GM12878 (cell line): Measurements from ENCODE around the gene BTBD9. TPM values are rescaled to one million over a fixed set of nuclear protein-coding genes. Genes with fewer than 3 reads are reported as not detected.

Source experiments
- ATAC-seq: fragments of 200-7000 bp; cut with Tn5 transposase; 3 replicates; pipeline ENCODE4 v1.9.1; 2020; ENCODE audit warnings: mild to moderate bottlenecking, moderate library complexity
- BruUV-seq: library from RNA; stranded (reverse); fragments of 400-500 nt; replicated peaks from 2 replicates; lab custom pipeline; 2021; lab: Mats Ljungman, UMichigan
- CTCF ChIA-PET: fragments of 300-600 bp; sonication (Branson Sonifier 250); formaldehyde crosslinking; extraction: SDS; loops from one replicate; lab custom pipeline; 2021; ENCODE audit warnings: inconsistent platforms; lab: Yijun Ruan, JAX
- POLR2A ChIA-PET: fragments of 350-600 bp; formaldehyde crosslinking; extraction: SDS; loops from one replicate; lab custom pipeline; 2021; ENCODE audit warnings: inconsistent platforms; lab: Charles Lee
- RAD21 ChIA-PET: fragments of 300-600 bp; sonication (Branson Sonifier 250); formaldehyde crosslinking; loops from one replicate; lab custom pipeline; 2023; ENCODE audit warnings: antibody characterized with exemption; ENCODE audit not compliant: unreplicated experiment; lab: Charles Lee
- SMC1A ChIA-PET: fragments of 300-600 bp; sonication (Branson Sonifier 250); formaldehyde crosslinking; loops from one replicate; lab custom pipeline; 2023; ENCODE audit not compliant: unreplicated experiment, uncharacterized antibody; lab: Charles Lee
- DNase-seq: peaks from one replicate; pipeline ENCODE4 v3.0.0-alpha.2; 2011; ENCODE audit warnings: low read depth, low spot score
- FAIRE-seq: peaks from 3 replicates; lab custom pipeline; 2011; peaks lifted over from hg19 to GRCh38; lab: Jason Lieb, UNC
- H2AFZ ChIP-seq: 2 replicates; pipeline ENCODE4 v1.6.0; 2011; ENCODE audit warnings: low read depth, low read length, control low read depth; ENCODE audit not compliant: control insufficient read depth
- H3K27ac ChIP-seq: 2 replicates; pipeline ENCODE4 v1.5.1; 2011; ENCODE audit warnings: control low read depth; ENCODE audit not compliant: control insufficient read depth, insufficient read depth
- H3K27me3 ChIP-seq, 2 experiments: replicated peaks in 1 of 2; 2 replicates each; pipeline versions ENCODE4 v1.6.0 to v1.6.1; 2011; ENCODE audit warnings: low read length in 1 of 2; ENCODE audit not compliant: control insufficient read depth in 2 of 2, insufficient read depth in 2 of 2
- H3K36me3 ChIP-seq, 2 experiments: 2 replicates each; pipeline ENCODE4 v1.5.1; 2011; ENCODE audit warnings: low read length in 1 of 2; ENCODE audit not compliant: control insufficient read depth in 2 of 2, insufficient read depth in 2 of 2
- H3K4me1 ChIP-seq: 2 replicates; pipeline ENCODE4 v1.6.1; 2011; ENCODE audit warnings: mild to moderate bottlenecking, low read length, moderate library complexity, mixed read lengths; ENCODE audit not compliant: control insufficient read depth, insufficient read depth
- H3K4me2 ChIP-seq: 2 replicates; pipeline ENCODE4 v1.6.0; 2011; ENCODE audit warnings: control low read depth; ENCODE audit not compliant: control insufficient read depth, insufficient read depth
- H3K4me3 ChIP-seq: fragments of 200-600 bp; sonication (generic); 2 replicates; pipeline ENCODE4 v1.5.1; 2016
- H3K79me2 ChIP-seq: 2 replicates; pipeline ENCODE4 v1.6.0; 2011; ENCODE audit warnings: low read length; ENCODE audit not compliant: control insufficient read depth, insufficient read depth
- H3K9ac ChIP-seq: 2 replicates; pipeline ENCODE4 v1.8.0; 2011; ENCODE audit warnings: low read length, control low read depth, mixed read lengths; ENCODE audit not compliant: control insufficient read depth, insufficient read depth
- H3K9me3 ChIP-seq: replicated peaks from 3 replicates; pipeline ENCODE4 v1.5.1; 2011; ENCODE audit warnings: mild to moderate bottlenecking, low read length; ENCODE audit not compliant: control insufficient read depth, insufficient read depth
- H4K20me1 ChIP-seq: 2 replicates; pipeline ENCODE4 v1.6.0; 2011; ENCODE audit not compliant: control insufficient read depth, insufficient read depth
- EZH2 ChIP-seq: IDR thresholded peaks from 2 replicates; pipeline ENCODE4 v1.6.1; 2012; ENCODE audit warnings: low read depth, mild to moderate bottlenecking, control low read depth, inconsistent platforms, low read length, borderline replicate concordance; ENCODE audit not compliant: control insufficient read depth
- MYC ChIP-seq: IDR thresholded peaks from 2 replicates; pipeline ENCODE4 v1.6.1; 2011; ENCODE audit warnings: mild to moderate bottlenecking, low read length, moderate library complexity, inconsistent platforms; ENCODE audit not compliant: insufficient read depth, insufficient replicate concordance, insufficient read length, severe bottlenecking
- WGBS: methylation state at CpG from one replicate; pipeline ENCODE4 v1.1.6; 2016; ENCODE audit warnings: low lambda C conversion rate; ENCODE audit not compliant: insufficient replicate concordance, insufficient coverage; ENCODE audit errors: missing lambda C conversion rate; 5-methylcytosine and 5-hydroxymethylcytosine counted together
- in situ Hi-C: fragments of 300-500 bp; cut with MboI; formaldehyde crosslinking; loops from 9 replicates; pipeline ENCODE4 v1.14.3; 2018; ENCODE audit warnings: mixed read lengths
- intact Hi-C: fragments of 100-400 bp; cut with micrococcal nuclease; formaldehyde crosslinking; loops from one replicate; pipeline ENCODE4 v1.14.2; 2022; ENCODE audit not compliant: unreplicated experiment
- polyA plus RNA-seq, 11 experiments: library from polyadenylated mRNA; depleted of rRNA in 4 of 11; unstranded in 6 of 11; stranded (reverse) in 5 of 11; fragments of >200 nt; fragmentation: Nextera tagmentation in 4 of 11; fragmentation: Illumina TruSeq in 1 of 11; extraction: Ambion mirVana in 4 of 11; extraction: Trizol in 1 of 11; gene quantifications; 1 replicate in 1 of 11; 2 replicates in 10 of 11; pipeline versions ENCODE4 v1.2.1 to v1.2.3, GENCODE V29; 2011 to 2016; ENCODE audit warnings: inconsistent platforms in 2 of 11, missing spikeins in 2 of 11, low read depth in 1 of 11
- total RNA-seq, 4 experiments: library from RNA; depleted of rRNA in 3 of 4; stranded (reverse); fragments of >200 nt in 3 of 4; fragmentation: Illumina TruSeq in 1 of 4; extraction: Trizol in 1 of 4; gene quantifications; 2 replicates each; pipeline versions ENCODE4 v1.2.1 to v1.2.3, GENCODE V29; 2013 to 2021
- TF ChIP-seq, protein P1 (sequence below): fragments of 150-350 bp; IDR thresholded peaks from 2 replicates; pipeline ENCODE4 v1.6.1; 2016; ENCODE audit warnings: low read depth, low read length
- TF ChIP-seq, protein P2 (sequence below): fragments of 450-650 bp; IDR thresholded peaks from 2 replicates; pipeline ENCODE4 v1.6.1; 2017; ENCODE audit warnings: low read depth, mild to moderate bottlenecking, moderate library complexity

BTBD9 gene
- total and polyA plus RNA-seq, 10 of the 15 experiments (the other 5 are each of a cell fraction or from before 2014, with no cell fraction given): 0.22 to 8.6 (median 4.6) TPM

DNA sequence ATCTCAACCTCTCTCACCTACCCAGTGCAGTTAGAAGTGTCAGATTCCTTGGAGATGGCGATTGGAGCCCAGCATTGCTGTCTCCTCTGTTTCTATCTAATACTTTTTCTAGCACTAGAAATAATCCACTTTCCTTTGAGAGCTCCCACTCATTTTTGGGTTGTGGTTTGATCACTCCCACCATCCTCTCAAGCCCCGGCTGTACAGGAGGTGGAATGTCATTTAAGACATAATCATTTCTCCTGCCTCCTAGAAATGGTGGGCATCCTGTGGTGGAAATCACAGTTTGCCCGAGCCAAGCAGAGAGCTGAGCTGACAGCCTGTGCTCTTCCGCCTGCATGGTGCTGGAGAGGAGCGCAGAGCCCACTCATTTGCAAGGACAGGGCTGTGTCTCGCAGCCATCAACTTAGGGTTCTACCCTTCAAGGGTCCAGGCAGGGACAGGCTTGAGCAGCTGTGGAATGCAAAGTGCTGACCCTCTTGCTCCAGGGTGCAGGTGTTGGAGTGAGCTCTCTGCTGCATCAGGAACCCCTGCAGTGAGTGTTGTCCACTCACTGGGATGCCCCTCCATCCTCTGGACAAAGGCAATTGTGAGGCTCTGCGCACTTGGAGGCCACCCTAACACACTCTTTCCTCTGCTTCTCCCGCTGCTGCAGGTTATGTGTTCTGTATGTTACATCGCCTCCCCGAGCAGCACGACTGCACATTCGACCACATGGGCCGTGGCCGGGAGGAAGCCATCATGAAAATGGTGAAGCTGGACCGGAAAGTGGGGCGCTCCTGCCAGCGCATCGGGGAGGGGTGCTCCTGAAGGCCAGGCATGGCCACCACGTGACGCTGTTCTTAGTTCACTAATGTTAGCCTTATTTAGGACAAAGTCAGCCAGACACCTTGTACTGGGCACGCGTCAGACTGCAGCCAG lies 487.9 kb downstream of the BTBD9 start:
- FAIRE-seq: no peak
- Histone ChIP-seq H3K36me3 (peaks cover 4 to 6% of the 10 kb centered on the region in 2 experiments), H3K9me3 (no peaks in the 10 kb centered on the region), H3K9ac (no peak overlapping the region)
- TF ChIP-seq, protein P1, sequence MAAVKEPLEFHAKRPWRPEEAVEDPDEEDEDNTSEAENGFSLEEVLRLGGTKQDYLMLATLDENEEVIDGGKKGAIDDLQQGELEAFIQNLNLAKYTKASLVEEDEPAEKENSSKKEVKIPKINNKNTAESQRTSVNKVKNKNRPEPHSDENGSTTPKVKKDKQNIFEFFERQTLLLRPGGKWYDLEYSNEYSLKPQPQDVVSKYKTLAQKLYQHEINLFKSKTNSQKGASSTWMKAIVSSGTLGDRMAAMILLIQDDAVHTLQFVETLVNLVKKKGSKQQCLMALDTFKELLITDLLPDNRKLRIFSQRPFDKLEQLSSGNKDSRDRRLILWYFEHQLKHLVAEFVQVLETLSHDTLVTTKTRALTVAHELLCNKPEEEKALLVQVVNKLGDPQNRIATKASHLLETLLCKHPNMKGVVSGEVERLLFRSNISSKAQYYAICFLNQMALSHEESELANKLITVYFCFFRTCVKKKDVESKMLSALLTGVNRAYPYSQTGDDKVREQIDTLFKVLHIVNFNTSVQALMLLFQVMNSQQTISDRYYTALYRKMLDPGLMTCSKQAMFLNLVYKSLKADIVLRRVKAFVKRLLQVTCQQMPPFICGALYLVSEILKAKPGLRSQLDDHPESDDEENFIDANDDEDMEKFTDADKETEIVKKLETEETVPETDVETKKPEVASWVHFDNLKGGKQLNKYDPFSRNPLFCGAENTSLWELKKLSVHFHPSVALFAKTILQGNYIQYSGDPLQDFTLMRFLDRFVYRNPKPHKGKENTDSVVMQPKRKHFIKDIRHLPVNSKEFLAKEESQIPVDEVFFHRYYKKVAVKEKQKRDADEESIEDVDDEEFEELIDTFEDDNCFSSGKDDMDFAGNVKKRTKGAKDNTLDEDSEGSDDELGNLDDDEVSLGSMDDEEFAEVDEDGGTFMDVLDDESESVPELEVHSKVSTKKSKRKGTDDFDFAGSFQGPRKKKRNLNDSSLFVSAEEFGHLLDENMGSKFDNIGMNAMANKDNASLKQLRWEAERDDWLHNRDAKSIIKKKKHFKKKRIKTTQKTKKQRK: no peak
- TF ChIP-seq, protein P2, sequence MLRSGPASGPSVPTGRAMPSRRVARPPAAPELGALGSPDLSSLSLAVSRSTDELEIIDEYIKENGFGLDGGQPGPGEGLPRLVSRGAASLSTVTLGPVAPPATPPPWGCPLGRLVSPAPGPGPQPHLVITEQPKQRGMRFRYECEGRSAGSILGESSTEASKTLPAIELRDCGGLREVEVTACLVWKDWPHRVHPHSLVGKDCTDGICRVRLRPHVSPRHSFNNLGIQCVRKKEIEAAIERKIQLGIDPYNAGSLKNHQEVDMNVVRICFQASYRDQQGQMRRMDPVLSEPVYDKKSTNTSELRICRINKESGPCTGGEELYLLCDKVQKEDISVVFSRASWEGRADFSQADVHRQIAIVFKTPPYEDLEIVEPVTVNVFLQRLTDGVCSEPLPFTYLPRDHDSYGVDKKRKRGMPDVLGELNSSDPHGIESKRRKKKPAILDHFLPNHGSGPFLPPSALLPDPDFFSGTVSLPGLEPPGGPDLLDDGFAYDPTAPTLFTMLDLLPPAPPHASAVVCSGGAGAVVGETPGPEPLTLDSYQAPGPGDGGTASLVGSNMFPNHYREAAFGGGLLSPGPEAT: no peak
- TF ChIP-seq MYC (no peak), EZH2 (no peak)
- TF ChIP-seq, all 136 proteins: peak for 0
- DNase-seq (no peak), ATAC-seq (no peak)
- ChIA-PET RAD21 (no interaction called here), CTCF (no interaction called here), POLR2A (no interaction called here), SMC1A (no interaction called here)
- no peak overlapping the region for H2AFZ ChIP-seq
- 96% methylated on average over 22 of the region's 22 CpGs for WGBS
- H3K4me2 ChIP-seq: no peak overlapping the region
- H3K4me3 ChIP-seq: no peak overlapping the region
- H4K20me1 ChIP-seq: 0 out of 2 replicates have a peak, but pooled peaks cover 2% of the 10 kb centered on the region
- intact Hi-C loops: no loop called here
- no peak overlapping the region for H3K27ac ChIP-seq
- H3K79me2 ChIP-seq: no peaks in the 10 kb centered on the region
- in situ Hi-C loops: no loop called here
- H3K27me3 ChIP-seq: no peaks in the 10 kb centered on the region
- BruUV-seq: no TSS peak
- H3K4me1 ChIP-seq: no peaks in the 10 kb centered on the region
